HG02642 (cell line): ENCODE measurements around the gene GNAZ.

Experiments
- ATAC-seq: cut with Tn5 transposase; IDR thresholded peaks from one replicate; pipeline ENCODE4 v1.9.1; 2021; ENCODE audit warnings: mild to moderate bottlenecking; ENCODE audit not compliant: unreplicated experiment, poor library complexity

Gene GNAZ

DNA sequence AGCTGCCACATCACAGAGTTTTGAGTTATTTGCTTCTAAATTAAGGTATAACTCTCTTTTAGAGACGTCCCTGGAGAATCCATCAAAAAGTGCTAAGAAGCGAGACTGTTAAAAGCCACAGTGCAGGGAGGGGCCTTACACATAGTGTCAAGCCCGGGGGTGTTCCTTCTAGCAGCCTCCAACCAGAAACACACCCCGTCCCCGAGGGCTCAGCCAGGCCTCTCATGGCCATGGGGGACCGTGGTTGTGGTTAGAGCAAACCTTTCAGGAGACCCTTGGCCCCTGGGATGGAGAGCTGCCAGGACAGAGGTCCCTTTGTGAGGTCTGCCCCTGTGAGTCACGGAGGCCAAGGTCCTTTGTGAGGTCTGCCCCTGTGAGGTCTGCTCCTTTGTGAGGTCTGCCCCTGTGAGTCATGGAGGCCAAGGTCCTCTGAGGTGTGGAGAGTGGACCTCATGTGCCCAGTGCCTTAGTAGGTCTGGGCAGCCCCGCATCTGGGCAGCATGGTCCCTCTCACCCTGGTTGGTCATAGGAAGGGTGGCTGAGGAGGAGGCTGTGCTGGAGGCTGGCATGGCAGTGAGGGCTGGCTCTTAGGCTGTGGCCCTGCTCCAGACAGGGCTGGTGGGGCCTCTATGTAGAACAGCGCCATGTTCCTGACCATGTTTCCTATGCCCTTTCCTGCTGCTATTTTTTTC is 5.4 kb downstream of the GNAZ start:
- ATAC-seq = no peak

- no peak for ATAC-seq
Observed at GRCh38 chr22:23076896-23077572, 6.7 kb downstream of the GNAZ start.

- ATAC-seq = no peak
Observed at GRCh38 chr22:23077627-23078461, 7.5 kb downstream of the GNAZ start.

DNA sequence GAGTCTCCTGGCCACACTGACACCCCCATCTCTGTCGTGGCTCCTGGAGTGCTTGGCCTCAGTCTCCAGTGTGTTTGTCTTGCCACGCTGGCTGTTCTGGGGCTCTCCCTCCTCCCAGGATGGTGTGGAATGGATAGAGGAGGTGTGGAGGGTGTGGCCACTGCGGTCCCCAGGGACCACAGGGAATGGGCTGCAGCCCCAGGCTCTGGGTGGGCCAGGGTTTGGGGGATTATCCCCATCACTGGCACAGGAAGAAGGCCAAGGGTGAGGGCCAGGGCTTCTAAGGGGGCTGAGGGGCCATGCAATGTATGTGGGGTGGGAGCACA is 8.1 kb downstream of the GNAZ start:
- ATAC-seq = no peak

DNA sequence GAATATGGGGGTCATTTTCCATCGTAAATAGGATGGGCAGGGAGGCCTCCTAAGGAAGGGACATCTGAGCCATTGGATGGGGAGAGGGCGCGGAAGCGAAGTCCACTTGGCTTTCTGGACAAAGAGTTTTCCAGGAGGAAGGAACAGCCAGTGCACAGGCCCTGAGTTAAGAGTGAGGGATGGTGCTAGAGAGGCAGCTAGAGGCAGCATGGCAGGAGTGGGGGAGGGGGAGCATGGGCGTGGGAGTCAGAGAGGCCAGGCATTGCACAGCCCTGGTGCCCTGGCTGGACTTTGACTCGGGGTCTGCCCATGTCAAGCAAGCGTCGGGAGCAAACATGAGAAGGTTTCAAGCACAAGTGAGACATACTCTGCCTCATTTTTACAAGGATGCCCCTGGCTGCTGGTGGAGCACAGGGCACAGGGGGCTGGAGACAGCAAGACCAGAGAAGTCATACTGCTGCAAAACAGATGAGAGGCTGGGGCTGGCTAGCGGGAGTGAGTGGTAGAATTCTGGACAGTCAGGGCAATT is 9.0 kb downstream of the GNAZ start:
- no peak for ATAC-seq

DNA sequence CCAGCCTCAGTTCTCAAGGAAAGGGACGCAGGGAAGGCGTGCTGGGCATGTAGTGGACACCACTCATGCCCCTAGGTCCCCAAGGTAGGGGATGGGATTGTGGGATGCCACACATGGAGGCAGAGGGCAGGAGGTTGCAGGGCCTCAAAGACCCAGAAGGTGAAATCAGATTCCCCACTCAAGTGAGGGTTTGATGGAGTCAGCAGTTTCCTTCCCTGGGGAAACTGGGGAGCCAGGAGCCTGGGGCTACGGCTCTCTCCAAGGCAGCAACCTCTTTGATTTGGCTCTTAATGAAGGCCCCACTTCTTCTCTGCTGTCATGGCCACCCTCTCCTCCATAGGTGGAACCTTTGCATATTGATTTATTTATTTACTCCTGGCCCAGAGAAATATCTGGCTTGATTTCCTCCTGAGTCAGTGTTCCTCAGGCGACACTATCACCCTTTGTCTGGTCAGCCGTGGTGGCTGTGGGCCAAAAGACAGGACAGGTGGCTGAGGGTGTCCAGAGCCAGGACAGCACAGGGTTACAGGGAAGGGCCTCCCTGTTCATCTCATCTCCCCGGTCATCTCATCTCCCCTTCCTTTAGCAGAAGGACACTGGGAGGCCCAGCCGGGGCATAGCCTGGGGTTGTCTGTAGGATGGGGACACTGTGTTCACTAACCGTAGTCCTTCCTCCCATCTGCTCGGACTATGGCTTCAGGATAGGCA is 9.6 kb downstream of the GNAZ start:
- ATAC-seq = no peak

- ATAC-seq = no peak
Observed at GRCh38 chr22:23080613-23081290, 10.4 kb downstream of the GNAZ start.

DNA sequence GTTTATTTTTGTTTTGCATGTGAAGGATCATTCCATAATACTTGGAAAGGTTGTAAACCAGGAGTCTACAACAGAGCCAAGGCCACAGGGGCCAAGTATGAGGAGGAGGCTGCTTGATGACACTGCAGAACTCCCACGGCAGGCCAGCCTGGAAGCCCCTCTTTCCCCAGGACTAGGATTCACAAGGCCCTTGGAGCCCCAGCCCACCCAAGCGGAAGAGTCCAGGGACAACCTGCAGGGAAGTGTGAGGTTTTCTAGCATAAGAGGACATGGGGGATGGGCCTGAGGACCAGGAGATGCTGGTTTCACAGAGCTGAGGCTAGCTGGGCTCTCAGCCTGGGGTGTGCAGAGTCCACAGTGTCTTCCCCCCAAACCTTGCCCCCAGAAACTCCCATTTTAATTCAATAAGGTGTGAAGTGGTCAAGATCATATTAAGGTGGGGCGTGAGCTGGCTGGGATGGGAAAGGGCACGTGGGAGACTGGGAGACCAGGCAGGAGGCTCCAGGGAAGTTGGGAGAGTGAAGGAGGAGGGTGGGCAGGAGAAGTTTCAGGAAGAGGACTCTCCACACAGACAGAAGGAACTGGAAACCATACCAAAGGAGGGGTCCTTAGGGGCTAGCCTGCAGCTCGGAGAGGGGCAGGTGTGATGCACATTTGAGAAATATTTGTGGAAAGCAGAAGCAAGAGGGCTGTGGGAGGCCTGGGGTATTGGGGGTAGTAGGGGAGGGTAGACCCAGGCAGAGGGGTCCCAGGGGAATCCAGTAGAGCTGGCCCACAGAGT is 12.4 kb downstream of the GNAZ start:
- no peak for ATAC-seq

DNA sequence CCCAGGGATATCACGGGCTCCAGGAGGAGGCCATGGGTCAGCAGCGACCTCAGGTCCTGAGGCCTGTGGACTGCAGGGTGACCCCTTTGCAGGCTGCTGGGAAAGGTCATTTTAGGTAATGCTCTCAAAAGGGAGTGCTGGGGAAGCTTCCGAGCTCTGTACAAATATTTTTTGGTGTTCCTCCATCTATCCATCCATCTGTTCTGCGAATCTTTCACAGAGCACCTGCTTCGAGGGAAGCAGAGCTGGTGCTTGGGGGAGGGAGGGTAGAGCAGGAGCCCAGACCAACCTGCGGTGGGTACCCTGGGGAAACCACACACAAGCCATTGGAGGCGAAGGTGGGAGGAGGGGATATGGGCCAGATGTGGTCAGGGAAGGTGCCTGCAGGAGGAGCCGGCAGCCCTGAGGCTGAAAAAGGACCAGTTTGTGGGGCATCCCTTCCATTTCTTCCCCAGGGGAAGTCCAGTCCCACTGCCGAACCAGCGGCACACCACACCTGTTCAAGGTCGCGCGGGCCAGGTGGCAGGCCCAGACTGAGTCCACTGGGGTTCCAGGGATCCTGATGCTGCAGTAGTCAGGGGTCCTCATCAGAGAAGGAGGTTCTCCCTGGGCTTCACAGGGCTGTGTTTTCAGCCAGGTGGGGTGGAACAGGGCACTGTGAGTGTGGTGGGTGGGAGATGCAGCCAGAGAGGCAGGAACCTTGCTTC is 13.1 kb downstream of the GNAZ start:
- ATAC-seq = no peak

- ATAC-seq = no peak
Observed at GRCh38 chr22:23084453-23085350, 14.4 kb downstream of the GNAZ start.

DNA sequence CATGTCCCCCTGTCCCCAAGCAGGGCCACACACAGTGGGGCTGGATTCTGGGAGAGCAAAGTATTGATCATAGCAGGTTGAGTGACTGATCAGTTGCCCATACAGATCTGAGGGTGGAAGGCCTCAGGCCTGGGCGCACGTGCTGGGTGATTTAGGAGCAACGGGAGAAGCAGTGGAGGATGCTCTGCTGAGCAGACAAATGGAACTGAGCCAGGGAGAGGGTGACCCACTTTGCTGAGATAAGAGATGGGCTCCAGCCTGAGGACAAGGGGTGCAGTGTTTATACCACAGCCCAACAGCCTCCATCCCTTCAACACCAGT is 15.0 kb downstream of the GNAZ start:
- ATAC-seq = no peak

GRCh38 chr22:23085785-23086184 is 15.5 kb downstream of the GNAZ start:
- no peak for ATAC-seq

- no peak for ATAC-seq
Observed at GRCh38 chr22:23086263-23086662, 15.9 kb downstream of the GNAZ start.

DNA sequence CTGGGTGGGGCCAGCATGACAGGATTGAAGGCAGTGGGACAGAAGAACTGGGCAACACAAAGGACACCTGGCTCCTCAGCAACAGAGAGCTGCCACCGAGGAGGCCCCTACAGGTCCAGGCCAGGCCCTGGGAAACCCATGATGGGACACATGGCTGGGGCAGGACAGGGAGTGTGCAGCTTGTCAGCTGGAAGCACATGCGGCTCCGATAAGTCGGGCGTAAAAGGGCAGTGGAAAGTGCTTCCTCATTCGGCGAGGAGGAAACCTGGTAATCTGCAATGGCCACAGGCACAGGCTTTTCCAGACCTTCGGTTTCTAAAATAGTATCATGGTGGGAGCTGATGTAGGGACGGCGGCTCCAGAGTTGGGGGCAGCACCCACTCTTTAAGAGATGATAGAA is 16.5 kb downstream of the GNAZ start:
- ATAC-seq = no peak

DNA sequence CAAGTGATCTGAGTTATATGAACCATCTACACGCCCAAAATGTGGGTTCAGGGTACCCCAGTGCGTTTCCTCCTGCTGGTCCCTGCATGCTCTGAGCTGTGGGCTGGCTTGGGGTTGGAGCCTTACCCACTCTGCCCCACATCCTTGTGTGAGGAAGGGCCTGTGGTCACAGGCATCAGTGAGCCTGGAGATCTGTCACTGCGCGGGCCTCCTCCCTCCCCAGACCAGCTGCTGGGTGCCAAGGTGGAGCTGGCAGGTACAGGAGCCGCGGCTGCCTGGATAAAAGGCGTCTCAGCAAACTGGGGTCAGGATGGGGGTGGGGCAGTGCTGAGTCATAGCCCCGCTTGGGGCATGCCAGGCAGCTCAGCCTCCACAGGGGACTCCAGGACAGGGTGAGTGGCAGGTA is 17.9 kb downstream of the GNAZ start:
- no peak for ATAC-seq

DNA sequence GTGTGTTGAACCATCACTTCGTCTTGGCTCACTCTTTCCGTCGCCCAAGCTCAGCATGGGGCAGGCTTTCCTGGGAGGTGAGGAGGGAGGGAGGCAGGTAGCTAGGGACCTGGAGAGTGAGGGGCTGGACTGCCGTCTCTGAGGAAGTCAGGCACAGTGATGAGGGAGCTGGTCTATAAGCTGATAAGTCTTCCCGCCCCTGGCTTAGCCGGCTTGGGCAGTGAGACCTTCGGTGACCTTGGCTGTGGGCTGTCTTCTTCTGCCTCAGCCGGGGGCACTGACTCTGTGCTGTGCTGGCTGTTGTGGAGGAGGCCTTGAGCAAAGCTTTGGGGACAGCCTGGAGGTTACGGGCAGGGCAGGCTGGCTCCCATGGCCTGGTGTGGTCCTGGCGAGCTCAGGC is 18.7 kb downstream of the GNAZ start:
- no peak for ATAC-seq

DNA sequence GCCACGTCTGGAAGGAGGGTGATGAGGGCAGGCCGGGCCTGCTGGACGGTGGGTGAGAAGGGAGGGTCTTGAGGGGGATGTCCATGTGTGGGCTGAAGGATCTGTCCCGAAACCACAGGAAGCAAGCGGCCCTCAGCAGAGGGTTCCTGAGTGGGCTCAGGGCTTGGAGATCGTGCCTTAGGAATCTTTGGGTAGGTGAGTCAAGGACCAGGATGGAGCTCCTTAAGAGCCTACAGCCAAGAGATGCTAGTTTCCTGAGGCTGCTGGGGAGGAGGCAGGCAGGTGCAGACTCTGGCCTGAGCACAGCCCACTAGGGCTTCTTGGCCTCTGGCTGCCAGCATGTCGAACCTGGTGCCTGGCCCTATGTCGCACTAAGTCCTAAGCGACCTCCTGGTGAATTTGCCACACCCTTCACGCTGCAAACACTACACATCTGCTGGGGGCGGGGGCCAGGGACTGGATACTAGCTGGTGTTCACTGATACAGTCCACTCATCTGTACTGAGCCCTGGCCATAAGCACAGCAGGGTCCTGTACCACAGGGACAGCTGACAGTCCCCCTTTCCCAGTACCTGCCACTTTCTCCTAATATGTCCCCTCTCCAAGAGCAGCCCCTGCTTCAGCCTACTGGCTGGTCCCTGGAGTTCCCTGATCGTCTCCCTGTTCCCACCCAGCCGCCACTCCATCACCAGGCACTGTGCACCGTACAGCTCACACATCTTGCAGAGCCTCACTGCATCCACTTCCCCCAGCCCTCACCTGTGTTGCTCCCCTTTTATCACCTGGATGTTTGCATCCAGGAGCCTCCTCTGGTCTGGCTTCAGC is 19.5 kb downstream of the GNAZ start:
- ATAC-seq = no peak
